M059J (cell line): Measurements from ENCODE around the gene IL15RA. TPM values are rescaled to one million over a fixed set of nuclear protein-coding genes. Genes with fewer than 3 reads are reported as not detected.
A peak's percentile ranks its signal among the peaks of the same experiment; 100 is the strongest.

Source experiments
- DNase-seq: peaks from one replicate; pipeline ENCODE4 v3.0.0-alpha.2; 2012; ENCODE audit warnings: low read depth
- total RNA-seq: library from RNA; depleted of rRNA; stranded (reverse); fragments of >200 nt; shearing (Covaris generic); gene quantifications from 2 replicates; pipeline ENCODE4 v1.2.3, GENCODE V29; 2014; rRNA removed

Gene IL15RA
- 14.9 and 26.3 TPM in 2 replicates for total RNA-seq

- DNase-seq = peak; percentile 81
Observed at GRCh38 chr10:5977471-5978229, at the start of gene IL15RA. Gene IL15RA, minus strand, starts transcription at chr10:5977543. Its CDS starts 51 bp downstream, at chr10:5977492.

GRCh38 chr10:6025683-6026255 lies 48.4 kb upstream of the IL15RA start:
- DNase-seq = no peak

GRCh38 chr10:6024334-6024682 lies 47.0 kb upstream of the IL15RA start:
- no peak for DNase-seq

GRCh38 chr10:6023661-6024333 lies 46.5 kb upstream of the IL15RA start:
- peak; percentile 35 for DNase-seq

GRCh38 chr10:6022660-6023059 lies 45.3 kb upstream of the IL15RA start:
- no peak for DNase-seq

GRCh38 chr10:6020826-6021225 lies 43.5 kb upstream of the IL15RA start:
- DNase-seq = no peak

- DNase-seq = no peak
Observed at GRCh38 chr10:6019796-6020195, 42.5 kb upstream of the IL15RA start.

- no peak for DNase-seq
Observed at GRCh38 chr10:6019010-6019782, 41.9 kb upstream of the IL15RA start.

- no peak for DNase-seq
Observed at GRCh38 chr10:6018422-6018821, 41.1 kb upstream of the IL15RA start.

- no peak for DNase-seq
Observed at GRCh38 chr10:6017781-6018354, 40.5 kb upstream of the IL15RA start.

- peak; percentile 41 for DNase-seq
Observed at GRCh38 chr10:6014241-6014761, 37.0 kb upstream of the IL15RA start.

- DNase-seq = no peak
Observed at GRCh38 chr10:6013413-6014192, 36.3 kb upstream of the IL15RA start.

GRCh38 chr10:6012121-6012905 lies 35.0 kb upstream of the IL15RA start:
- no peak for DNase-seq

- no peak for DNase-seq
Observed at GRCh38 chr10:6011558-6011957, 34.2 kb upstream of the IL15RA start.

- DNase-seq = no peak
Observed at GRCh38 chr10:6010569-6010968, 33.2 kb upstream of the IL15RA start.

GRCh38 chr10:6009961-6010360 lies 32.6 kb upstream of the IL15RA start:
- DNase-seq = no peak

- DNase-seq = peak; percentile 20
Observed at GRCh38 chr10:6009150-6009549, 31.8 kb upstream of the IL15RA start.

GRCh38 chr10:6008497-6009142 lies 31.3 kb upstream of the IL15RA start:
- no peak for DNase-seq

GRCh38 chr10:6006991-6007390 lies 29.6 kb upstream of the IL15RA start:
- no peak for DNase-seq
